NCI-H1436 treated with DMSO at 0.1 percent for 48 hours (cell line): ENCODE measurements around the gene DSCAML1.
"Not testable (repeated sequence)": the region's sequence is repeated elsewhere in the genome, so short reads cannot be mapped to it uniquely, and the experiment has no call there.

Experiments used
- DNase-seq: peaks from one replicate; lab custom pipeline; 2025; lab: John Stamatoyannopoulos, UW

DSCAML1 gene

GRCh38 chr11:117399100-117399840 is 397.7 kb downstream of the DSCAML1 start:
- DNase-seq, result not testable (repeated sequence)

- not testable (repeated sequence) for DNase-seq
Observed at GRCh38 chr11:117398618-117399017, 398.4 kb downstream of the DSCAML1 start.

GRCh38 chr11:117396970-117397369 is 400.0 kb downstream of the DSCAML1 start:
- no peak for DNase-seq

DNA sequence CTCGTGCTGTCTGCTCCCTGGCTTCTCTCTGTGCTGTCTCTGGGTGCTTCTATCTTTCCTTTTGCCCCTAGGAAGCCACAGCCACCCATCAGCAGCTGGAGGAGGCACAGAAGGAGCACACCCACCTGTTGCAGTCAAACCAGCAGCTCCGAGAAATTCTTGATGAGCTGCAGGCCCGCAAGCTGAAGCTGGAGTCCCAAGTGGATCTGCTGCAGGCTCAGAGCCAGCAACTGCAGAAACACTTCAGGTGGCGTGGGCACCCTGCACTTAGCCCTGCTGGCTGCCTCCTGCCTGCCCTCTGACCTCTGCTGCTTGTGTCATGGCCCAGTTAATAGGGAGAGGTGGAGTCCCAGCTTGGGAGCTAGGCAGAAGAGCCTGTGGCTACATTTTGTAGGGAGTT is 401.5 kb downstream of the DSCAML1 start:
- DNase-seq, result no peak

- no peak for DNase-seq
Observed at GRCh38 chr11:117394221-117394925, 402.6 kb downstream of the DSCAML1 start.

DNA sequence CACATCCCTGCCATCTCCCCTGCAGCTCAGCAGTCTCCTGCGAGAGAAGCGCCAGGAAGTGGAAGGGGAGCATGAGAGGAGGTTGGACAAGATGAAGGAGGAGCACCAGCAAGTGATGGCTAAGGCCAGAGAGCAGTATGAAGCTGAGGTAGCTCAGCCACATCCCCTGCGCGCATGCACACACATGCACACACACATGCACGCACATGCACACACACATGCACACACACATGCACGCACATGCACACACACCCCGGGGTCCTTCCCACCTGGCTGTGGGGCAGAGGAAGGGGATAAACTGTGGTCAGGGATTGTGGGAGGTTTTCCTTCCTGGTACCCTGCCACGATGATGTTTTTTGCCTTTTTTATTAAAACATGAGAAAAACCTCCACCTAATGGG is 404.0 kb downstream of the DSCAML1 start:
- no peak for DNase-seq

GRCh38 chr11:117392001-117392690 is 404.9 kb downstream of the DSCAML1 start:
- no peak for DNase-seq

DNA sequence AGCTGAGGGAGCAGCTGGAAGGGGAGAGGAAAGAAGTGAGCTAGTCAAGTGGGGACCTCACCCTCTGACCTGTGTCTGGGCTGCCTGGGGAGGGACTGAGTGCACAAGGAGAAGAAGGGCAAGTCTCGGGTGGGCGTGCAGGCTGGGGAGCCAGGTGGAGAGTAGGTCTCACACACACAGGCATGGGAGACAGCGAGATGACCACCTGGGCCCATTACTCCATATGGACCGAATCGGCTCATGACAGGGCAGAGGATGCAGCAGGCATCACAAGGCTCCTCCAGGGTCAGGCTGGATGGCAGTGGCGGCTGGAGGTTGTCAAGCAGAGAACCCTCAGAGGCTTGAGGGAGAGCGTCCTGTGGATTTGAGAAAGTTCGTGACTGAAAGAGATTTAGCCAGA is 405.8 kb downstream of the DSCAML1 start:
- no peak for DNase-seq

DNA sequence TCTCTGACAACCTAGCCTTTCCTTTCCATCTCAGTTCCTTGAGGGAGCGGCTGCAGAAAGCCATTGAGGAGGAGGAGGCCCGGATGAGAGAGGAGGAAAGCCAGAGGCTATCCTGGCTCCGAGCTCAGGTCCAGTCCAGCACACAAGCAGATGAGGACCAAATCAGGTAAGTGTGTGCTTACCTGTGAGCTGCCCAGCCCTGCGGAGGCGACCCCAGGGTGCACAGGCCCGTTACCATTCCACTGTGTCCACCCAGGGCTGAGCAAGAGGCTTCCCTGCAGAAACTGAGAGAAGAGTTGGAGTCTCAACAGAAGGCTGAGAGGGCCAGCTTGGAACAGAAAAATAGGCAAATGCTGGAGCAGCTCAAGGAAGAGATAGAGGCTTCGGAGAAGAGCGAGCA is 406.3 kb downstream of the DSCAML1 start:
- no peak for DNase-seq

DNA sequence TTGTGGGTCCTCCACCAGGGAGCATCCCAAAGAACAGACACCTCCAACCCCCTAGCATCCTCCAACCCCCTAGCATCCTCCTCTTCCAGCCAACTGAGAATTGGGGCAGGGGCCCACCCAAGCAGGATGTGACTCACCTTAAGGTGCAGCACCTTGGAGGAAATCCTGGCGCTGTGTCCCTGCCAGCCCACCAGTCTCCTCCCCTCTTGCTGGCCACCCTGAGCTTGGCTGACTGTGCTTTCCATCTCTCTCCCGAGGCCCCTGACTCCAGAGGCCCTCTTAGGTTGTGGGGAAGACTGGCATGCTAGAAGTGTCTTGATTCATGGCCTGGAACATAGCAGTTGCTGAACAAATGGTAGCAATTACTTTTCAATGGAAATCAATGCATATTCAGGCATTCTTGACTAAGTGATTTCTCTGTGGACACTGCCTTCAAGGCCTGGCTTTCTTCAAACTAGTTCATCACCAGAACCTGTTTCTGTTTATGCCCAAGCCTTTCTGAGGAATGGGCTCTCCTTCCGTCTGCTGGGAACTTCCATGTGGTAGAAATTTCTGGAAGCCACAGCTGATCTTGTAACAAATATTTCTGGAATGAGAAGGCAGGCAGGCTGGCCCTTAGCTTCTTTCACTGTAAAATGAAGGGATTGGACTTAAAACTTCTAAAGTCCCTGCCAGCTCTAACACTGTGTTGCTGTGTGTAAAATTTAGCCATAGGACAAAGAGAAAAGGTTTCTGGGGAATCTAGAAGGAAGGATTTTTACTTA is 408.8 kb downstream of the DSCAML1 start:
- DNase-seq, result no peak

- DNase-seq, result no peak
Observed at GRCh38 chr11:117385906-117386305, 411.1 kb downstream of the DSCAML1 start.

DNA sequence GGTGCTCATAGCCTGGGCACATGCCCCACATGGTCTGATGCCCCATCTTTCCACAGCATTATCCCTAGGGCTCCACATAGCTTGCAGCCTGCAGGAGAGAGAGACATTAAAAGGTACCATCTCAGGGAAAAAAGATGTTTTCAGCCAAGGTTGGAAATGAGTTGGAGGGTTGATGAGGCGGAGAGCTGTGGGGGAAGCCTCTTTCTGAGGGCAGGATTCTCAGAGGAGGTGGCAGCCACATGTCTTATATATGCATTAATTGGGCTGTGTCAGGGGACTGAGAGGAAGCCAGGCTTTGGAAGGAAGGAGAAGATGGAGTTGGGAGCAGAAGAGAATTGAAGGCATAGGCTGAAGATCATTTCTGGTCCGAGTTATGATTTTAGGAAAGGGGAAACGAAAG is 411.5 kb downstream of the DSCAML1 start:
- no peak for DNase-seq

- DNase-seq, result no peak
Observed at GRCh38 chr11:117384045-117384444, 413.0 kb downstream of the DSCAML1 start.

DNA sequence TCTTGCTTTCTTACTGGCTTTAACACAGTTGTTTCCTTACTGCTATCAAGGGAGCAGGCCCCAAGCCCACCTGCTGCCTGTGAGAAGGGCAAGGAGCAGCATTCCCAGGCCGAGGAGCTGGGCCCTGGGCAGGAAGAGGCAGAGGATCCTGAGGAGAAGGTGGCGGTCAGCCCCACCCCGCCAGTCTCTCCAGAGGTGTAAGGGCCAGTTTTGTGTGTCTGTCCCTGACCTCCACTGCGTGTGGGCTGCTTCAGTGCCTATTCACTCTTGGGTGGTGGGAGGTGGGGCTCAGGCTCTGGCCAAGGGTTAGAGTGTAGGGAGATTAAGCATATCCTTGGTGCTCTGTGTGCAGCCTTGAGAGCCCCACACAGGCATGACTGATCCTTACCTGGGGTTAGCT is 414.3 kb downstream of the DSCAML1 start:
- DNase-seq, result no peak

GRCh38 chr11:117381481-117382387 is 415.3 kb downstream of the DSCAML1 start:
- no peak for DNase-seq

DNA sequence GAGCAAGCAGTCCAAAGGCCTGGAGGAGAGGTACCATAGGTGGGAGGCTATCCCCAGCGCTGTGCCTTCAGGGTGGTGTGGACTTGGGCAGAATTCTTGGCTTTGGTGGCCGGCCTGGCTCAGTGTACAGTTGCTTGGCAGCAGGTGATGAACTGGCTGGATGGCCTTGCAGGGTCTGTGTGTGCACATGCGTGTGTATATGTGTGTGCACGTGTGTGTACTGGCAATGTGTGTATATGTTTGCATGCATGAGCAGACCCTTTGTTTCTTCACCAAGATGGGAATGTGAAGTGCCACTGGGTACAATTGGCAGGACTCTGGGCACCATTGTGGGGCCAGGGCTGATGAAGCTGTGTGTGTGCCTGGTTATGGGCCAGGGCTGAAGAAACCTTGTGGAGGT is 416.3 kb downstream of the DSCAML1 start:
- DNase-seq, result no peak

- DNase-seq, result no peak
Observed at GRCh38 chr11:117378976-117379865, 417.8 kb downstream of the DSCAML1 start.
